Type B pancreatic cell (in vitro differentiated cells): ENCODE results near the gene LRMDA. TPM values are rescaled to one million over a fixed set of nuclear protein-coding genes. Genes with fewer than 3 reads are reported as not detected.

Experiments used
- DNase-seq: peaks from one replicate; pipeline ENCODE4 v3.0.0; 2021; ENCODE audit warnings: mixed read lengths; ENCODE audit not compliant: unreplicated experiment; ENCODE audit errors: extremely low spot score
- H3K27ac Mint-ChIP-seq: 2 replicates; pipeline ENCODE4 v1.8.0; 2021; ENCODE audit warnings: mild to moderate bottlenecking, mixed read lengths
- H3K27me3 Mint-ChIP-seq: 2 replicates; pipeline ENCODE4 v1.8.0; 2021; ENCODE audit warnings: mixed read lengths
- H3K36me3 Mint-ChIP-seq: 2 replicates; pipeline ENCODE4 v1.8.0; 2021; ENCODE audit warnings: mixed read lengths
- H3K4me1 Mint-ChIP-seq: one replicate; pipeline ENCODE4 v1.8.0; 2021; ENCODE audit warnings: mixed read lengths; ENCODE audit not compliant: unreplicated experiment
- H3K4me3 Mint-ChIP-seq: 2 replicates; pipeline ENCODE4 v1.8.0; 2021; ENCODE audit warnings: mild to moderate bottlenecking, mixed read lengths
- H3K9me3 Mint-ChIP-seq: 2 replicates; pipeline ENCODE4 v1.8.0; 2021; ENCODE audit warnings: mixed read lengths
- total RNA-seq: library from RNA; stranded (reverse); gene quantifications from 2 replicates; pipeline ENCODE4 v1.2.1, GENCODE V29; 2021; ENCODE audit warnings: low replicate concordance
- TF ChIP-seq, protein P1 (sequence below): fragments of 200-600 bp; sonication (generic); conservative IDR thresholded peaks from 2 replicates; pipeline ENCODE4 v1.5.0; 2021; ENCODE audit warnings: antibody characterized with exemption, mild to moderate bottlenecking

LRMDA gene
- total RNA-seq, 1 donor from 2014 or later = 2.0 TPM

DNA sequence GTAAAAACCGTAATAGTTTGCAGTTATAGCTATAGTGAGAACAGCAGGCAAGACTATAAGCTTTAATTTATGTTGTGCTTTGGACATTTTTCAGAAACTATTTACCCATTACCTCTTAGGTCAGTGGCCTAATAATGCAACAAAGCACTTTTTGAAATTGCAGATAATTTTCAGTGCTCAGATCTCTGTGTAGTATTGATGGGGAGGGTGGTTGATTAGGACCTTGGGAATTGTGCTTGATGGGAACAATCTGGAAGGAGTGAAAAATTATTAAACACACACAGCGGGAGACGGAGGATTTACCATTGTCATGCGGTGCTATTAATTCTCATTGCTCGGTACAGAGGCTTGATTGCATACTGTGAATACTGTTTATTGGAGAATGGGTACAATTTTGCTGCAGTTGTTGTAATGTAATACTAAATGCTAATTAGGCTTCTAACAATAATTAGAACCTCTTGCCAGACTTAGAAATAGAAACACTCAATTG is 304.8 kb downstream of the LRMDA start:
- TF ChIP-seq, protein P1, sequence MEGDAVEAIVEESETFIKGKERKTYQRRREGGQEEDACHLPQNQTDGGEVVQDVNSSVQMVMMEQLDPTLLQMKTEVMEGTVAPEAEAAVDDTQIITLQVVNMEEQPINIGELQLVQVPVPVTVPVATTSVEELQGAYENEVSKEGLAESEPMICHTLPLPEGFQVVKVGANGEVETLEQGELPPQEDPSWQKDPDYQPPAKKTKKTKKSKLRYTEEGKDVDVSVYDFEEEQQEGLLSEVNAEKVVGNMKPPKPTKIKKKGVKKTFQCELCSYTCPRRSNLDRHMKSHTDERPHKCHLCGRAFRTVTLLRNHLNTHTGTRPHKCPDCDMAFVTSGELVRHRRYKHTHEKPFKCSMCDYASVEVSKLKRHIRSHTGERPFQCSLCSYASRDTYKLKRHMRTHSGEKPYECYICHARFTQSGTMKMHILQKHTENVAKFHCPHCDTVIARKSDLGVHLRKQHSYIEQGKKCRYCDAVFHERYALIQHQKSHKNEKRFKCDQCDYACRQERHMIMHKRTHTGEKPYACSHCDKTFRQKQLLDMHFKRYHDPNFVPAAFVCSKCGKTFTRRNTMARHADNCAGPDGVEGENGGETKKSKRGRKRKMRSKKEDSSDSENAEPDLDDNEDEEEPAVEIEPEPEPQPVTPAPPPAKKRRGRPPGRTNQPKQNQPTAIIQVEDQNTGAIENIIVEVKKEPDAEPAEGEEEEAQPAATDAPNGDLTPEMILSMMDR = no peak
- peaks cover 48% of the 10 kb centered on the region for H3K4me1 Mint-ChIP-seq
- H3K27me3 Mint-ChIP-seq = peaks cover 48% of the 10 kb centered on the region
- H3K4me3 Mint-ChIP-seq = no peak overlapping the region
- DNase-seq = no peak
- H3K27ac Mint-ChIP-seq = no peak overlapping the region
- H3K36me3 Mint-ChIP-seq = no peaks in the 10 kb centered on the region
- no peaks in the 10 kb centered on the region for H3K9me3 Mint-ChIP-seq

DNA sequence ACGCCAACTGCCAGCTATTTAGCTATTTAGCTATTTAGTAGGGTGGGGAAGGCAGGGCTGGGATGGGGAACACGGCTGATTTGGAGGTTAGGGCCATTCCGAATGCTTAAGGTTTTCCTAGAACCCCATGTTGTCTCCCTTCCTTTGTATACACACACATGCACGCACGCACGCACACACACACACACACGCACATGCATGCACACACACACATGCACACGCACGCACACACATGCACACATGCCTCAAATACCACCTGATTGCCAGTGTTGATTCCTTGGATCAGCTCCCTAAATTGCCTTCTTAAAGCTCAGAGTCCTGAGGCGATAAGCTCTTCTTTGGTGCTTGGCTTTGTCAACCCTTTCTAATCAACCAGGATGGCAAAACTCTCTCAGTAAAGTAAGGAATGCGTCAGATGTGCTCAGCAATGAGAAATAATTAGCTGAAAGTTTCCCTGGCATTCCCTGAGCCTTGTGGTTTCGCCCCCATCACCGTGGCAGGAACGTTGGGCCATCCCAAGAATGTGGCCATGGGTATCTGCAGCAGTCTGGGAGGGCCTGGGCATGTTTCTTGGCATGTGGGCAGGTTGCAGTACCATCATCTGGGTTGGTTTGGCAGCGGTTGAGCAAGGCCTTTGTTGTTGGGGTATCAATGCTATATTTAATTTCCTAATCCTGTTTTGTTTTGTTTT is 305.6 kb downstream of the LRMDA start:
- no peaks in the 10 kb centered on the region for H3K9me3 Mint-ChIP-seq
- no peaks in the 10 kb centered on the region for H3K36me3 Mint-ChIP-seq
- no peak overlapping the region for H3K27ac Mint-ChIP-seq
- no peak for DNase-seq
- TF ChIP-seq, protein P1 = no peak
- peaks cover 48% of the 10 kb centered on the region for H3K4me1 Mint-ChIP-seq
- H3K27me3 Mint-ChIP-seq = peaks cover 50% of the 10 kb centered on the region
- H3K4me3 Mint-ChIP-seq = no peak overlapping the region

- TF ChIP-seq, protein P1 = no peak
- H3K9me3 Mint-ChIP-seq = no peaks in the 10 kb centered on the region
- DNase-seq = no peak
- H3K4me3 Mint-ChIP-seq = no peak overlapping the region
- no peak overlapping the region for H3K27ac Mint-ChIP-seq
- no peaks in the 10 kb centered on the region for H3K36me3 Mint-ChIP-seq
- peaks cover 53% of the 10 kb centered on the region for H3K27me3 Mint-ChIP-seq
- H3K4me1 Mint-ChIP-seq = peaks cover 48% of the 10 kb centered on the region
These were observed 306.1 kb downstream of the LRMDA start for GRCh38 chr10:75737580-75737949.

DNA sequence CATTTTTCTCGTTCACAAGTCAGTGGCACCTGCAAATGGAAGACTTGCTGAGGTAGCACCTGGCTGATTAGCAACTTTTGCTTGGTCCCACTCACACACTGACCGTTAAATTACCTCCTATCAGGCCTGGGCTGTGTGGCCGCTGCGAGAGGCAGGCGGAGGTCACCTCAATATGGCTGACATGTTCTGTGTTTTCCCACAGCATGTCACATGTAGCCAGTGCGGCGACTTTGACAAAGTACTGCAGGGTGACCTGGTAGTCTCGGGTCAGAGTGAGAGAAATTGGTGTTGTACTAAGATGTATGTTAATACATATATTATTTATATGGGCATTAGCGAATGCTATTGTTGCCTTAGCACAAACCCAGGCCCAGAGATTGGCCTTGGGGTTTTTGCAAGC is 307.5 kb downstream of the LRMDA start:
- H3K36me3 Mint-ChIP-seq = no peaks in the 10 kb centered on the region
- H3K27ac Mint-ChIP-seq = no peak overlapping the region
- no peaks in the 10 kb centered on the region for H3K9me3 Mint-ChIP-seq
- H3K4me1 Mint-ChIP-seq = peaks cover 49% of the 10 kb centered on the region
- TF ChIP-seq, protein P1 = no peak
- no peak overlapping the region for H3K4me3 Mint-ChIP-seq
- DNase-seq = no peak
- H3K27me3 Mint-ChIP-seq = peaks cover 57% of the 10 kb centered on the region

DNA sequence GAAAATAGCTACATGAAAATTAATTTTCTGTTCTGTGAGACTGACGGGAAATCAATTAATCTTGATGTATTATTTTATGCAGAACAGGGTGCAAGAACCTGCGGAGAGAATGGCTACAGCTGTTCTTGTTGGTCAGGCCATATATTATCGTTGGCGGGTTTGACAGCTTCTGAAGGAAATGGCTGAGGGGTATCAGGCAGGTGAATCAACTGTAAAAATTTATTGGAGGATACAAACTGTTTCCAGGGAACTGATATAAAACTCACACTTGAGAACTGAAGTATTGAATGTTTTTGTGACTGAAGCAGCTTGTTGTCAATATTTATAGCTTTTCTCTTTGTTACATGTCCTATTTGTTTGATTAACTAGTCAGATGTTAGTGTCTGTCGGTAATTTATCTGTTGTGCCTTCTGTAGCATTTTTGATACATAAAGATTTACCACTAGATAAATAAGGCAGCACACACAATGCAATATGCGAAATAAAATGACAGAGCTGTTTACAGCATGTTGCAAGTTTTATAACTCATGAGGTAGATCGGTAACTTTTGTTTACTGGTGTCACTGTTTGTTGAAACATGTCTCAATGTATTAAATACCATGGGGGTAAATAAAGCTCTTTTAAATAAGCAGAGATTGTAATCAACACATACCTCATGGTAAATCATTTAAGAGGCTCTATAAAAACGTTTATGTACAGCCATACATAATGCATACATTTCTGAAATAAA is 308.2 kb downstream of the LRMDA start:
- H3K4me1 Mint-ChIP-seq = peaks cover 50% of the 10 kb centered on the region
- H3K36me3 Mint-ChIP-seq = no peaks in the 10 kb centered on the region
- H3K27me3 Mint-ChIP-seq = peaks cover 60% of the 10 kb centered on the region
- H3K4me3 Mint-ChIP-seq = no peak overlapping the region
- DNase-seq = no peak
- TF ChIP-seq, protein P1 = no peak
- no peak overlapping the region for H3K27ac Mint-ChIP-seq
- H3K9me3 Mint-ChIP-seq = no peaks in the 10 kb centered on the region
